NOMO-1 treated with dmso at 0.1 percent for 144 hours (cell line): ENCODE measurements around the gene ARHGEF28.

Experiments
- DNase-seq: peaks from one replicate; lab custom pipeline; 2025; ENCODE audit not compliant: unreplicated experiment; lab: John Stamatoyannopoulos, UW

Gene ARHGEF28

GRCh38 chr5:73815631-73816030 is 189.6 kb downstream of the ARHGEF28 start:
- DNase-seq: no peak

DNA sequence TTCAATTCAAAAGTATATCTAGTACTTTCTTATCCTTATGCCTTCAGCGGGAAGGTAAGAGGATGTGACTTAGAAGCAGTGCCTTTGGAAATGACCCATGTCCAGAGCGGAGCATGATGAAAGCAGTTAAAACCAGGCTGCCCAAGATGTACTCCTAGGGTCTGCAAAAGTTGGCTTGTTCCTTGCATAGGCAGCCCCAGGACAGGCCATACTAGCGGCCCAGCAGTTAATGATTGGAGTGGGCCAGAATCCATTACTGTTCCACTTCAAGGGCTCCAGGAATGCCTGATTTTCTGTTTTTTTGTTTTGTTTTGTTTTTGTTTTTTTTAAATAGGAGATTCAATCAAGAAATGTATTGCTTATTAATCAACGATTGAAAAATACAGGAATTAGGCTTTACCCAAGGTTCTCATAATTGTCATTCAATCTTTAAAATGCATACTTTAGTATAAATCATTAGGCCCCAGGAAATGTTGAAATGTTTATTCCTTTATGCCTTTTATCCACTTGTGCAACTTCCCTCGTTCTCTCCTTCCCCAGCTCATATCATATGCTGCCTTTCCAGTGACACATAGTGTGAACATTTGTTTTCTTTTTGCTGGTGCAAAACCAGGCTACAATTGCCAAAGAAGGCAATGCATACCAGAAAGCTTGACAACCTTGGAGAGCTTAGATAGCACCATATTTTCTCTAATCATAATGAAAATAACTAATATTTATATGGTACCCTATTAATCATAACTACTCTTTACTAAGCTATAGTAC is 190.8 kb downstream of the ARHGEF28 start:
- DNase-seq: no peak

- no peak for DNase-seq
Observed at GRCh38 chr5:73818357-73818756, 192.4 kb downstream of the ARHGEF28 start.

GRCh38 chr5:73820326-73820725 is 194.3 kb downstream of the ARHGEF28 start:
- DNase-seq: no peak

- no peak for DNase-seq
Observed at GRCh38 chr5:73821003-73821402, 195.0 kb downstream of the ARHGEF28 start.

DNA sequence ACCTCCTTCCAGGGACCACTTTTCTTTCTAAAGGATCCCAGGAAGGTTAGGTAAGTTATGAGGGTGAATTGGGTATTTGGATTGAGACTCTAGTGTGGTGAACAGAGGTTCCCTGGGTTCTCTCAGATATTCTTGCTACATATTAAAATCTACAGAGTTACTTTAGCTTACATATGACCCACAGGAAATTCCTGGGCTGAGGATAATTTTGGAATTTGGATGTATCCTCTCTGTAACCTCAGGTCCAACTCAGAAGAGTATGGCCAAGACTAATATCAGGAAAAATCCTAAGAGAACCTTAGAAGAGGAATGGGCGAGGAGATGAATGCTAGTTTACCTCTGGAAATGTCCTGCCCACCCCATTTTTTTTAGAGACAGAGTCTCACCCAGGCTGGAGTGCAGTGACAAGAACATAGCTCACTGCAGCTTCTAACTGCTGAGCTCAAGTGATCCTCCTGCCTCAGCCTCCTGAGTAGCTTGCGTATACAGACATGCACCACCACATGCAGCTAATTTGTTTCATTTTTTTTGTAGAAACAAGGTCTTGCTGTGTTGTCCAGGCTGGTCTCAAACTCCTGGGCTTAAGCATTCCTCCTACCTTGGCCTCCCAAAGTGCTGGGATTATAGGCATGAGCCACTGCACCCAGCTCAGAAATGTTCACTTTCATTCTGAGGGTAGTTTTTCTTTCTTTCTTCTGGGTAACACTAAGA is 196.4 kb downstream of the ARHGEF28 start:
- no peak for DNase-seq

GRCh38 chr5:73822989-73823339 is 197.0 kb downstream of the ARHGEF28 start:
- no peak for DNase-seq

DNA sequence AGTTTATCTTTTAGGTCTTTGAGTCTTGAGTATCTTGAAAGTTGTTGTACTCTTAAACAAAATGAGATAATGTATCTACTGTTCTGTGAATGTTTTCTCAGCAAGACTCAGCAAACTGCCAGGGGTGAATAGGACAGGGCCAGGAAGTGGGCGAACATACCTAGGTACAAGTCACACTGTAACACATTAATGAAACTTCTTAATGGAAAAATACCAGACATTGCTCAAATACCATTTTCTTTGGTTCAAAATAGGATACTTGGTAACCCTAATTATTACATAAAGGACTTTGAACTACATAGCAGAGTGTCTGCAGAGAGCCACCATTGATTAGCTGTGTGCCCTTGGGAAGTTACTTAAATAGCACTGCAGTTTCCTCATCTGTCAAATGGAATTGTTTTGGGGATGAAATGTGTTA is 197.5 kb downstream of the ARHGEF28 start:
- no peak for DNase-seq

- DNase-seq: no peak
Observed at GRCh38 chr5:73825199-73825598, 199.2 kb downstream of the ARHGEF28 start.

- DNase-seq: no peak
Observed at GRCh38 chr5:73825736-73826135, 199.7 kb downstream of the ARHGEF28 start.

GRCh38 chr5:73826301-73827105 is 200.5 kb downstream of the ARHGEF28 start:
- DNase-seq: no peak

DNA sequence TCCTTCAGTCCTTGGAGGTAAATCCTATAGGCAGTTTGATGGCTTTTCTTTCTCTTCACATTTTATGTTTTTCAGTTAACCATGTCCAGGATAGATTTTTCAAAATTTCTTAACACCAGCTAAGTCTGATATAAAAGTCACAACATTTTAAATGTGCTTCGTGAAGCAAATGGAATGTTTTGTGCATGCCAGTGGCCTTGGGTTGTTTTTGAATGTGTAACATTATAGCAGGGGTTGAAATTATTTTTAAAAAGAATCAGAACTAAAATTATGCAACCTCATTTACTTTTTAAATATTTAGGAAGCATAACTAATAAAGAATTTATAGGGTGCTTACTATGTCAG is 201.1 kb downstream of the ARHGEF28 start:
- no peak for DNase-seq

GRCh38 chr5:73828465-73828864 is 202.5 kb downstream of the ARHGEF28 start:
- no peak for DNase-seq

- no peak for DNase-seq
Observed at GRCh38 chr5:73830646-73831045, 204.7 kb downstream of the ARHGEF28 start.

- no peak for DNase-seq
Observed at GRCh38 chr5:73831066-73831465, 205.1 kb downstream of the ARHGEF28 start.

GRCh38 chr5:73834693-73835092 is 208.7 kb downstream of the ARHGEF28 start:
- no peak for DNase-seq

- DNase-seq: no peak
Observed at GRCh38 chr5:73835726-73836125, 209.7 kb downstream of the ARHGEF28 start.

- DNase-seq: no peak
Observed at GRCh38 chr5:73836607-73837006, 210.6 kb downstream of the ARHGEF28 start.

DNA sequence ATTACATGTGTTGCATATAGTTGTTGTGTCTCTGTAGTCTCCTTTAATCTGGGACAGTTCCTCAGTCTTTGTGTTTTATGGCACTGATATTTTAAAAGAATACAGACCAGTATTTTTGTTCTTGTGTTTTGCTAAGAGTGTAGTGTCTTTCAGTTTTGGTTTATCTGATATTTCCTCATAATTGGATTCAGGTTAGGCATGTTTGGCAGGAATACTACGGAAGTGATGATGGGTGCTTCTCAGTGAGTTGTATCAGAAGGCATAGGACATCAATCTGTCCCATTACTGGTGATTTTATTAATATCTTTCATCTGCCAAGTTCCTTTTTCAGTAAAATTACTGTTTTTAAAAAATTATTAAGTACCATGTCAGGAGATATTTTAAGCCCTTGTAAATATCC is 212.9 kb downstream of the ARHGEF28 start:
- no peak for DNase-seq

DNA sequence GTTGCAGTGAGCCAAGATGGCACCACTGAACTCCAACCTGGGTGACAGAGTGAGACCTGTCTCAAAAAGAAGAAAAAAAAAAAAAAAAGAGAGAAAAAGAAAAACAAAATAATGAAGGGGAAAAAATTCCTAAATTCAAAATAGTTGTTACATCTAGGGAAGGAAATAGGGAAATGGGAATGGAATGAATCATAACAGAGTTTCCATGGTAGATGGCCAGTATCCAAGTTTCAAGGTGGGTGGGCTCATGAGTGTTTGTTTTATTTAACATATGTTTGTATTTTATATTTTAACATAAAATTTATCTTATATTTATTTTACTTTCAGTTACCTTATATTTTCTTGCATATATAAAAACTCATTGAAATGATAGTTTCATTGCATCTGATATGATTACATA is 215.6 kb downstream of the ARHGEF28 start:
- DNase-seq: no peak

GRCh38 chr5:73844165-73844564 is 218.2 kb downstream of the ARHGEF28 start:
- DNase-seq: no peak
